Subcutaneous abdominal adipose tissue (tissue), 5 donors: ENCODE data around the gene TNS3.
"Not testable (repeated sequence)": the region's sequence is repeated elsewhere in the genome, so short reads cannot be mapped to it uniquely, and the experiment has no call there.

Experiments
- H3K27ac ChIP-seq: one replicate; pipeline ENCODE4 v1.7.0; 2013; ENCODE audit warnings: low read depth, mild to moderate bottlenecking, inconsistent platforms, low read length, moderate library complexity
- H3K27me3 ChIP-seq, 5 donors: one replicate each; pipeline ENCODE4 v1.7.0; 2013; ENCODE audit warnings: low read length in 5 of 5, inconsistent platforms in 1 of 5; ENCODE audit not compliant: control insufficient read depth in 5 of 5, insufficient read depth in 4 of 5
- H3K36me3 ChIP-seq, 5 donors: one replicate each; pipeline ENCODE4 v1.7.0; 2013; ENCODE audit warnings: low read length in 5 of 5; ENCODE audit not compliant: control insufficient read depth in 5 of 5, insufficient read depth in 5 of 5
- H3K4me1 ChIP-seq, 5 donors: one replicate each; pipeline ENCODE4 v1.7.0; 2013; ENCODE audit warnings: low read length in 5 of 5, mild to moderate bottlenecking in 3 of 5, moderate library complexity in 1 of 5; ENCODE audit not compliant: control insufficient read depth in 5 of 5, insufficient read depth in 5 of 5
- H3K4me3 ChIP-seq, 5 donors: one replicate each; pipeline ENCODE4 v1.7.0; 2013; ENCODE audit warnings: low read length in 5 of 5, low read depth in 1 of 5
- H3K9ac ChIP-seq, 5 donors: one replicate each; pipeline ENCODE4 v1.7.0; 2013; ENCODE audit warnings: low read length in 5 of 5, mild to moderate bottlenecking in 4 of 5, moderate library complexity in 3 of 5
- H3K9me3 ChIP-seq, 5 donors: one replicate each; pipeline ENCODE4 v1.7.0; 2013; ENCODE audit warnings: low read length in 5 of 5; ENCODE audit not compliant: control insufficient read depth in 5 of 5
- donor health status: healthy.
- donor health status: healthy.
- donor health status: healthy.
- donor health status: healthy.
- donor health status: healthy.

The TNS3 gene

DNA sequence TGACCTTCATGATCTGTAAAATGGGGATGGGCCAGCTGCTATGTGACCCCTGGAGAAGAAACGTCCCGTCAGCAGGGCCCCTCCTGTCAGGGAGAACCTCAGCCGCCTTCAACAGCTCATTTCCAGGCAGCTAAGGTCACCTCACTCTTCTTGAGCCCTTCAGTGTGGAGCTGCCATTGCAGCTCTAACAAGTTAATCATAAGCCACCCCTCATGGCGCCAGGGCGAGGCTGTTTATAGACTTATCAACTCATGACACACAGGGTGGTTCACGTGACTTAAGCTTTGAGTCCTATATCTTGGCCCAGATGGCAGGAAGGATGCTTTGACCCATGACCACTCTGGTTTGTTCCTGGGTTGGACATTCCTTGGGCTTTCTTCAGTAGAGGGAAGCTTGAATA, 315.1 kb downstream of the TNS3 start:
- Histone ChIP-seq H3K9me3 (peaks cover 4 to 24% (median 16%) of the 10 kb centered on the region in 5 donors), H3K36me3 (no peaks in the 10 kb centered on the region), H3K4me1 (peaks cover 0 to 16% (median 12%) of the 10 kb centered on the region in 5 donors), H3K27me3 (no peaks in the 10 kb centered on the region), H3K27ac (peak overlapping the region; percentile 80), H3K4me3 (no peak overlapping the region), H3K9ac (no peak overlapping the region)

DNA sequence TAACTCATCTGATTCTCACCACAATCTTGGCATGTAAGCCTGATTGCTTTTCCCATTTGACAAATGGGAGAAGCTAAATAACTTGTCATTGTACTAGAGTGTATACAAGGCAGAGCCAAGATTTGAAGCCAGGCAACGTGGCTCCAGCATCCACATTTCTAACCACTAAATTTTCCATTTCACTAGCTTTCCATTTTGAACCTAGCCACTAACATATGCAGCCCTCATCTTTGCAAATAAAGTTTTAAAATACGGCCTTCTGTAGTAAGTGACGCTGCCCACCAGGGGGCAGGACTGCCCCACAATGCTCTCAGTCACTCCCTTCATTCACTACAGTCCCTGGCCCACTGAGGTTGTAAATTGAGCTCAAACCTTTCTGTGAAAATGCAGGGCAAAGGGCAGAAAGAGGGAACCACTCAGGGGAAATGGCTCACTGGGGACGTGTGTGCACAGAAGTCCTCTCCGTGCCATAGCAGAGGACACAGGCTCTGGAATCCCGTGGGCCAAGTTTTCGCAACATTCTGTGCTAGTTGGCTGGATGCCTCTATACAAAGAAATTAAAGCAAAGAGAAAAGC, 315.7 kb downstream of the TNS3 start:
- peaks cover 4 to 24% (median 13%) of the 10 kb centered on the region in 5 donors for H3K9me3 ChIP-seq
- no peak overlapping the region for H3K4me3 ChIP-seq
- peak overlapping the region in 1 of 5 donors; percentile 22 for H3K9ac ChIP-seq
- peaks cover 0 to 16% (median 12%) of the 10 kb centered on the region in 5 donors for H3K4me1 ChIP-seq
- no peaks in the 10 kb centered on the region for H3K36me3 ChIP-seq
- no peaks in the 10 kb centered on the region for H3K27me3 ChIP-seq
- H3K27ac ChIP-seq = peak overlapping the region; percentile 80

DNA sequence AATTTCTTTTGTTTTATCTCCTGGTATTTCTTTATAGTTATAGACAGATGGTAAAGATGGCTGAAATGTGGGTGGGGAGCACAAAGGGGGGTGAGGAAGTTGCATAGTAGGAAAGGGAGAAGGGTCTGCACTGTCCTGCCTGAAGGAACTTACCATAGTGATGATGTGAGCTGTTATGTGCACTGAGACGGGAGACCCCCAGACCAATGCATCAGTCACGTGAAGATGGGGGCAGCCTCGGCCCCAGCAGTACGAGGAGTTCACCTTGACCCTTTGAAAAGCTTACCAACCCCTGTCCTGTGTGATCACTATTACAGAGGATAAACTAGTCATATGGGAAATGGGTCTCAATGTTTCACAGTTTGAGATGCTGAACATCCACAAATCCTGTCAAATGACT, 316.3 kb downstream of the TNS3 start:
- Histone ChIP-seq H3K4me3 (no peak overlapping the region), H3K9me3 (peaks cover 4 to 24% (median 13%) of the 10 kb centered on the region in 5 donors), H3K27me3 (no peaks in the 10 kb centered on the region), H3K27ac (no peak overlapping the region), H3K9ac (peak overlapping the region in 2 of 5 donors; percentile 22 to 30), H3K36me3 (no peaks in the 10 kb centered on the region), H3K4me1 (peaks cover 0 to 16% (median 12%) of the 10 kb centered on the region in 5 donors)

DNA sequence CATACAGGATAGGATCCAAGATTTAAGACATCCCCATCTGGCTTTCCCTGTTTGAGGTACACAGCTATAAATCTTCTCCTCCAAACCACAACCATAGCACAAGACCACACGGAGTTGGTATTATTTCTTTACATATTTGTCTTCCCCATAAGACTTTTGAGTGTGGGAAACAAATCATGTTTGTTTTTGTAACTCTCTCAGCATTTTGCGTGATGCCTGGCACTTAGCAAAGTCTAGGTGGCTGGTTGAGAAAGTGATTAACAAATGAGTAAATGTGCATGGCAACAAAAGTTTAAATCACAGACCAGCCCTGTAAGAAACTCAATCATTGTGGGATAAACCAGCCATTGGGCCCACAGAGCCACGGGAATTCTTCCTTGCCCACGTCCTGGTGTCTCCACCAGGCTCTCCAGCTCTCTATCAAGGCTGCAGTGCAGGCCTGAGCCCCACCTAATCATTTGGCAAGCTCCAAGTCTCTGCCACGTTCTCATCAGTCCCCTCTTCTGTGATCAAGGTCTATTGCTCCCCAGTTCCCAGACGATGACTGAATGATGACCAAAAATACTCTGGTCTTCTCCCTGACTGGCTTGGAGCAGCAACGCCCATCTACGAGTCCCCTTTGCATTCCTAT, 317.8 kb downstream of the TNS3 start:
- no peak overlapping the region for H3K27ac ChIP-seq
- H3K4me3 ChIP-seq = no peak overlapping the region
- H3K4me1 ChIP-seq = peaks cover 0 to 16% (median 12%) of the 10 kb centered on the region in 5 donors
- no peak overlapping the region for H3K9ac ChIP-seq
- peaks cover 4 to 19% (median 11%) of the 10 kb centered on the region in 5 donors for H3K9me3 ChIP-seq
- no peaks in the 10 kb centered on the region for H3K36me3 ChIP-seq
- H3K27me3 ChIP-seq = no peaks in the 10 kb centered on the region

DNA sequence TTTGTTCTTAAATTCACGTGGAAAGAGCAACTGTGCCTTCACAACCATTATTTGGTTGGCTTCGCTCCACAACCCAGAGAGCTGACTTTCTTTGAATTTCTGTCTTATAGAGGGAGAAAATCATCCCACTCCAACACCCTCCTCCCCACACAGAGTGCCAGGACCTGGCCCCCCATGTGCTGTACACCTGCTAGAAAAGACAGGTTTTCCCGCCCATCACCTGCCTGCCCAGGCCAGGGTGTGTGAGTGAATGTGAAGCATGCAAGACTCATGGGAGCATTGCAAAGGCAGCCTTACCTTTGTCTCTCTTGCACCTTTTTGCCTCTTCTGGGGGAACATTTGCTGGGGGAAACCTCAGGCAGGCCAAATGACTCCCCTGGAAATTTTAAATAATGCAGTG, 319.0 kb downstream of the TNS3 start:
- H3K4me3 ChIP-seq = no peak overlapping the region
- peaks cover 2 to 8% (median 2%) of the 10 kb centered on the region in 5 donors for H3K9me3 ChIP-seq
- peaks cover 0 to 16% (median 12%) of the 10 kb centered on the region in 5 donors for H3K4me1 ChIP-seq
- H3K9ac ChIP-seq = no peak overlapping the region
- H3K27me3 ChIP-seq = no peaks in the 10 kb centered on the region
- no peaks in the 10 kb centered on the region for H3K36me3 ChIP-seq
- H3K27ac ChIP-seq = no peak overlapping the region

DNA sequence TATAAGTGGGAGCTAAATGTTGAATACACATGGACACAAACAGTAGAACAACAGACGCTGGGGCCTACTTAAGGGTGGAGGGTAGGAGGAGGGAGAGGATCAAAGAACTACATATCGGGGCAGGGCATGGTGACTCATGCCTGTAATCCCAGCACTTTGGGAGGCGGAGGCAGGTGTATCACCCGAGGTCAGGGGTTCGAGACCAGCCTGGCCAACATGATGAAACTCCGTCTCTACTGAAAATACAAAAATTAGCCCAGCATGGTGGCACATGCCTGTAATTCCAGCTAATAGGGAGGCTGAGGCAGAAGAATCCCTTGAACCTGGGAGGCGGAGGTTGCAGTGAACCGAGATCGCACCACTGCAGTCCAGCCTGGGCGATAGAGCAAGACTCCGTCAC, 319.8 kb downstream of the TNS3 start:
- H3K36me3 ChIP-seq, H3K4me3 ChIP-seq, H3K9ac ChIP-seq, H3K9me3 ChIP-seq, H3K27ac ChIP-seq, H3K27me3 ChIP-seq: not testable (repeated sequence)
- H3K4me1 ChIP-seq = peaks cover 0 to 16% (median 12%) of the 10 kb centered on the region in 5 donors

DNA sequence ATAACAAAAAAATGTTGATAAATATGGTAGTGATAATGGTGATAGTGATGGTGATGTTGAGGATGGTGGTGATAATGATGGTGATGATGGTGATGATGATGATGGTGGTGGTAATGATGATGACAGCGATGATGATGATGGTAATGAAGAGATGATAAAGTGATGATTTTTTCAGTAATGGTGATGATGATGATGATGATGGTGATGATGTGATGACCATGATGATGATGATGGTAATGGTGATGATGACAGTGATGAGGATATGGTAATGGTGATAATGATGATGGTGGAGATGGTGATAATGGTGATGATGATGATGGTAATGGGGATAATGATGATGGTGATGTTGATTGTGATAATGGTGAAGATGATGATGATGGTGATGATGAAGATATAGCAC, 321.6 kb downstream of the TNS3 start:
- no peaks in the 10 kb centered on the region for H3K27me3 ChIP-seq
- H3K4me1 ChIP-seq = peaks cover under 1 to 10% (median 6%) of the 10 kb centered on the region in 5 donors
- H3K4me3 ChIP-seq = no peak overlapping the region

DNA sequence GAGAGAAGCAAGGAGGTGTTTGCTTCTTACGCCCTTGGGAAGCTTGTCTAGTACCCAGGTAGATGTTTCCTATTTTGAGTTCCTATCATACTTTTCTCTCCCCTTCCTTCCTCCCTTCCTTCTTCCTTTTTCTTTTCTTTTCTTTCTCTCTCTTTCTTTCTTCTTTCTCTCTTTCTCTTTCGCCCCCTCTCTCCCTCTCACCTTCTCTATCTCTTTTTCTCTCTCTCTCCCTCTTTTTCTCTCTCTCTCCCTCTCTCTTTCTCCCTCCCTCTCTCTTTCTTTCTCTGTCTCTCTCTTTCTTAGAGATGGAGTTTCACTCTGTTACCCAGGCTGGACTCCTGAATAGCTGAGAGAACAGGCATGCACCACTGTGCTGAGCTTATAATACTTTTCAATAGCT, 322.2 kb downstream of the TNS3 start:
- no peaks in the 10 kb centered on the region for H3K9me3 ChIP-seq
- H3K27ac ChIP-seq = no peak overlapping the region
- no peaks in the 10 kb centered on the region for H3K36me3 ChIP-seq
- H3K4me1 ChIP-seq = peaks cover 3 to 16% (median 11%) of the 10 kb centered on the region in 5 donors
- no peak overlapping the region for H3K4me3 ChIP-seq
- no peak overlapping the region for H3K9ac ChIP-seq
- no peaks in the 10 kb centered on the region for H3K27me3 ChIP-seq

More for the DNA sequence above, 321.6 kb downstream of the TNS3 start:
- Histone ChIP-seq H3K27ac (no peak overlapping the region), H3K36me3 (no peaks in the 10 kb centered on the region), H3K9ac (no peak overlapping the region), H3K9me3 (no peaks in the 10 kb centered on the region)

DNA sequence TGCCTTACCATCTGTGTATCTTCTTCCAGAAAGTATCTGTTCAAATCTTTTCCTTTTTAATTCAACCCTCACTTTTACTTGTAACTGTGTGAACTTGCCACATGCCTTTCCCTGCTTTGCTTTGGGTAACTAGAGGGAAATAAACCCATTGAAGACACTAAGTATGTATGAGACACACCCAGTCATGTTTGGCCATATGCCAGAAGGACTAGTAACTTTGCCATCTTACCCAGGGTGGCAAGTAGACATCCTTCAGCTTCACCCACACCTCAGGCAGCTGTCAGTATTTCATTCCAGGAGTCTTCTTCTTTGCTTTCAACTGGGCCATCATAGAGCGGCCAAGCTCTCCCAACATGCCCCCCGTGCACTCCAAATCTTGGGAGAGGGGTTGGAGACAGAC, 323.1 kb downstream of the TNS3 start:
- no peaks in the 10 kb centered on the region for H3K9me3 ChIP-seq
- H3K4me1 ChIP-seq = peaks cover 3 to 23% (median 18%) of the 10 kb centered on the region in 5 donors
- no peaks in the 10 kb centered on the region for H3K36me3 ChIP-seq
- no peak overlapping the region for H3K4me3 ChIP-seq
- no peaks in the 10 kb centered on the region for H3K27me3 ChIP-seq
- no peak overlapping the region for H3K27ac ChIP-seq
- no peak overlapping the region for H3K9ac ChIP-seq

DNA sequence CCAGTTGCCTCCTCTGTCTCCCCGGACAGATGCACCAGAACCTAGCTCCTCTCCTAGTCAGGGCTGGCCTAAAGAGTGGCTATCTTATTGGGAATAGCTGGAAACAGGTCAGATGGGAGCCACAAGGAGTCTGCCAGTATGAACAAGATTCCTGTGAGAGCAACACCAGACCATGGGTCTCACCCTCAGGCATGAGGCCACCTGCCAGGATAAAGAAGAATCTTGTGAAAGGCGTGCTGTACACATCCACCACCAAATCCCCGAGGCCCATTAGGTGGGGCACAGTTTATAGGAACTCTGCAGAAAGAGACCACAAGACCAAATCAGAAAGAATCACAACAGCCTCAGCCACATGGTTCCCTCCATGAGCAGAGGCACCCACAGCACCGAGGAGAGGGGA, 325.9 kb downstream of the TNS3 start:
- Histone ChIP-seq H3K9me3 (no peaks in the 10 kb centered on the region), H3K27me3 (no peaks in the 10 kb centered on the region), H3K9ac (no peak overlapping the region), H3K27ac (peak overlapping the region; percentile 43), H3K4me1 (peaks cover 3 to 29% (median 25%) of the 10 kb centered on the region in 5 donors), H3K36me3 (no peaks in the 10 kb centered on the region), H3K4me3 (no peak overlapping the region)
